Retinal pigment epithelial cell (primary cell): ENCODE measurements around the gene ABCB1.
A peak's percentile ranks its signal among the peaks of the same experiment; 100 is the strongest.

ENCODE experiments used
- DNase-seq: peaks from one replicate; pipeline ENCODE4 v3.0.0-alpha.2; 2010; ENCODE audit warnings: low read depth
- H3K4me3 ChIP-seq: 2 replicates; pipeline ENCODE4 v1.5.1; 2011; ENCODE audit warnings: mild to moderate bottlenecking, low read length, control low read depth, moderate library complexity
- CTCF ChIP-seq: conservative IDR thresholded peaks from 2 replicates; pipeline ENCODE4 v1.5.1; 2011; ENCODE audit warnings: low read depth, low read length, control low read depth, inconsistent platforms

ABCB1 gene

DNA sequence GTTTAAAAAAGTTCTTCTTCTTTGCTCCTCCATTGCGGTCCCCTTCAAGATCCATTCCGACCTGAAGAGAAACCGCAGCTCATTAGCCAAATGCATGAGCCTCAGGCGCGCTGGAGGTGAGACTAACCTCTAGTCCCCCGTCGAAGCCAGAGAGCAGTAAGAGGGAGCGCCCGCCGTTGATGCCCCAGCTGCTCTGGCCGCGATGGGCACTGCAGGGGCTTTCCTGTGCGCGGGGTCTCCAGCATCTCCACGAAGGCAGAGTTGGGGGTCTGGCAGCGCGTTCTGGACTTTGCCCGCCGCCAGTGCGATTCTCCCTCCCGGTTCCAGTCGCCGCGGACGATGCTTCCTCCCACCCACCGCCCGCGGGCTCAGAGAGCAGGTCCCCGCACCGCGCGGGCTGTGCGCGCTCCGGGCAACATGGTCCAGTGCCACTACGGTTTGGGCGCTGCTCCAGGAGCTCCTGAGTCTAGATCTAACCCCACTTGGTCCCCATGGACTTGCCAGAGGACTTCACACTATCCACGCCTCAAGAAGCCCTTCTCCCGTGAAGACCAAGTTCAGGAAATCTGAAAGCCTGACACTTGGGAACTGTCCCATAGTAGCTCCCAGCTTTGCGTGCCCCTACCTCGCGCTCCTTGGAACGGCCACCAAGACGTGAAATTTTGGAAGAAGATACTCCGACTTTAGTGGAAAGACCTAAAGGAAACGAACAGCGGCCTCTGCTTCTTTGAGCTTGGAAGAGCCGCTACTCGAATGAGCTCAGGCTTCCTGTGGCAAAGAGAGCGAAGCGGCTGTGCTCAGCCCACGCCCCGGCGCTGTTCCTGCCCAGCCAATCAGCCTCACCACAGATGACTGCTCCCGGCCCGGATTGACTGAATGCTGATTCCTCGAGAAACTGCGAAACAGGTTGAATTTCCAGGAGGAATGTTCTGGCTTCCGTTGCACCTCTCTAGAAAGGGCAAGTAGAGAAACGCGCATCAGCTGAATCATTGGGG lies at the start of gene ABCB1:
Gene ABCB1 (minus strand): TSS at position 755 of the 995 bp plus-strand sequence. CDS start 700 bp downstream, at position 55.
- DNase-seq = peak; percentile 26
- peak within 1 kb of the TSS; percentile 65 for H3K4me3 ChIP-seq
- TF ChIP-seq CTCF = peak; percentile 12

DNA sequence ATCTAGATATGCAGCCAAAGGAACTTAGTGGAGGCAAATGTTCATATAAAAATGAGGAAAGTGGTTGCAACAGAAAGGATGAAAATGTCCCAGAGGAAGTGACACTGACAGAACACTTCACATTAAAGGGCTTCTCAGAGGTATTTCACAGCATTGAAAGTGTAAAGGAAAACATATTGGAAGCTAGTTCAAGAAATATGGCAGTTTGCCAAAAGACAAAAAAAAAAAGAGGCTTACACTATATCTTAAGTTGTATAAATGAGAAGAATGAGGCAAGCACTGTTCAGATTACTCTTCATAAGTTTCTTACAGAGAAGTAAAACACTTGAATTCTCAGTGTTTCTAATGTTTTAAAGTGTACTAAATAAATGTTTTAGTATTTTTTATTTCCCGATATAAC lies 47.6 kb upstream of the ABCB1 start:
- no peak for DNase-seq
- no peak overlapping the region for H3K4me3 ChIP-seq
- no peak for TF ChIP-seq CTCF

GRCh38 chr7:87645446-87645845 lies 44.8 kb upstream of the ABCB1 start:
- DNase-seq = no peak
- no peak for TF ChIP-seq CTCF
- H3K4me3 ChIP-seq = no peak overlapping the region

GRCh38 chr7:87635921-87636320 lies 35.2 kb upstream of the ABCB1 start:
- no peak overlapping the region for H3K4me3 ChIP-seq
- no peak for DNase-seq
- no peak for TF ChIP-seq CTCF

GRCh38 chr7:87628780-87629569 lies 28.3 kb upstream of the ABCB1 start:
- DNase-seq = no peak
- H3K4me3 ChIP-seq = peak overlapping the region; percentile 69
- TF ChIP-seq CTCF = no peak

- no peak for TF ChIP-seq CTCF
- no peak for DNase-seq
- H3K4me3 ChIP-seq = peak overlapping the region; percentile 69
Measured at GRCh38 chr7:87627634-87627994, 26.9 kb upstream of the ABCB1 start.

- DNase-seq = no peak
- no peak overlapping the region for H3K4me3 ChIP-seq
- TF ChIP-seq CTCF = no peak
Measured at GRCh38 chr7:87625101-87625500, 24.4 kb upstream of the ABCB1 start.
